ENCODE measurements around the gene SH3PXD2A. TPM values are rescaled to one million over a fixed set of nuclear protein-coding genes. Genes with fewer than 3 reads are reported as not detected.

Gene SH3PXD2A
- total and polyA plus RNA-seq, 10 of the 15 experiments (the other 5 are each of a cell fraction or from before 2014, with no cell fraction given) = 0.63 to 14.0 (median 4.4) TPM

GRCh38 chr10:103856797-103857170 lies 1.4 kb upstream of the SH3PXD2A start (continued):
- TF ChIP-seq E2F8 (IDR thresholded peaks at IDR 0.05; ENCODE audit: low read depth, partially characterized antibody) (no peak), MYB (IDR thresholded peaks at IDR 0.05; ENCODE audit: borderline replicate concordance, low read depth, low read length) (no peak)

GRCh38 chr10:103855852-103856796 lies 748 bp upstream of the SH3PXD2A start:
- ChIA-PET SMC1A (ENCODE audit: uncharacterized antibody, unreplicated experiment) (interaction anchor here (0.9 to 3.5 kb wide), 3 partner anchors 43 to 143 kb away, joined by 3 to 50 read pairs (median 4); no protein-coding TSS in a partner anchor), CTCF (interaction anchor here (1.3 to 4.3 kb wide), 6 partner anchors 9 to 313 kb away, joined by 3 to 45 read pairs (median 4); no protein-coding TSS in a partner anchor), RAD21 (ENCODE audit: unreplicated experiment) (interaction anchor here (1.7 to 2.1 kb wide), 2 partner anchors 141 to 144 kb away, joined by 9 to 10 read pairs; no protein-coding TSS in a partner anchor), POLR2A (no interaction called here)
- Histone ChIP-seq H4K20me1 (ENCODE audit: control insufficient read depth, insufficient read depth) (no peaks in the 10 kb centered on the region), H3K27ac (ENCODE audit: control insufficient read depth, insufficient read depth) (no peak overlapping the region), H3K36me3 (ENCODE audit: control insufficient read depth in 2 of 2, insufficient read depth in 2 of 2, low read length in 1 of 2) (no peaks in the 10 kb centered on the region), H3K4me3 (no peak overlapping the region), H3K4me2 (ENCODE audit: control insufficient read depth, insufficient read depth) (no peak overlapping the region), H2AFZ (ENCODE audit: control insufficient read depth, low read depth, low read length) (no peak overlapping the region), H3K79me2 (ENCODE audit: control insufficient read depth, insufficient read depth, low read length) (no peaks in the 10 kb centered on the region), H3K9me3 (replicated peaks; ENCODE audit: control insufficient read depth, insufficient read depth, low read length) (no peaks in the 10 kb centered on the region), H3K4me1 (ENCODE audit: control insufficient read depth, insufficient read depth, low read length) (no peaks in the 10 kb centered on the region; the same call in 1 of the 2 replicates), H3K27me3 (replicated peaks in 1 of 2; ENCODE audit: control insufficient read depth in 2 of 2, insufficient read depth in 2 of 2, low read length in 1 of 2) (peaks cover 10 to 16% of the 10 kb centered on the region in 2 experiments), H3K9ac (ENCODE audit: control insufficient read depth, insufficient read depth, low read length) (no peak overlapping the region)
- intact Hi-C loops (cut with micrococcal nuclease; ENCODE audit: unreplicated experiment) = no loop called here
- DNase-seq (ENCODE audit: low read depth, low spot score) (no peak), ATAC-seq (no peak), FAIRE-seq (no peak)
- in situ Hi-C loops (cut with MboI) = no loop called here
- BruUV-seq (replicated peaks) = no TSS peak
- 32% methylated on average over 26 of the region's 34 CpGs for WGBS (ENCODE audit: insufficient coverage, insufficient replicate concordance, low lambda C conversion rate, missing lambda C conversion rate)
- TF ChIP-seq YY1 (IDR thresholded peaks at IDR 0.05; ENCODE audit: low read depth, low read length) = no peak
- no peak for TF ChIP-seq EZH2 (IDR thresholded peaks at IDR 0.05; ENCODE audit: borderline replicate concordance, control insufficient read depth, low read depth, low read length)
- TF ChIP-seq PRDM15 (CRISPR knock-in tag; IDR thresholded peaks at IDR 0.05) = no peak
- TF ChIP-seq HSF1 (IDR thresholded peaks at IDR 0.05; ENCODE audit: low read depth, low read length) = no peak
- TF ChIP-seq CHD2 (IDR thresholded peaks at IDR 0.05; ENCODE audit: borderline replicate concordance, low read depth, low read length) = no peak
- TF ChIP-seq KDM1A (IDR thresholded peaks at IDR 0.05; ENCODE audit: borderline replicate concordance) = no peak
- no peak for TF ChIP-seq NFXL1 (IDR thresholded peaks at IDR 0.05; ENCODE audit: borderline replicate concordance)
- no peak for TF ChIP-seq RELA (IDR thresholded peaks at IDR 0.05; ENCODE audit: borderline replicate concordance, partially characterized antibody)
- TF ChIP-seq SPI1 (IDR thresholded peaks at IDR 0.05; ENCODE audit: borderline replicate concordance, insufficient read depth, low read depth, low read length) = no peak

All from GM12878 (cell line).